Bone marrow (tissue), 2 donors: Measurements from ENCODE around the gene NSF.
"Not testable (repeated sequence)": the region's sequence is repeated elsewhere in the genome, so short reads cannot be mapped to it uniquely, and the experiment has no call there.

Source experiments
- DNase-seq, 2 donors: peaks; one replicate each; lab custom pipeline; 2025; lab: John Stamatoyannopoulos, UW

Gene NSF

DNA sequence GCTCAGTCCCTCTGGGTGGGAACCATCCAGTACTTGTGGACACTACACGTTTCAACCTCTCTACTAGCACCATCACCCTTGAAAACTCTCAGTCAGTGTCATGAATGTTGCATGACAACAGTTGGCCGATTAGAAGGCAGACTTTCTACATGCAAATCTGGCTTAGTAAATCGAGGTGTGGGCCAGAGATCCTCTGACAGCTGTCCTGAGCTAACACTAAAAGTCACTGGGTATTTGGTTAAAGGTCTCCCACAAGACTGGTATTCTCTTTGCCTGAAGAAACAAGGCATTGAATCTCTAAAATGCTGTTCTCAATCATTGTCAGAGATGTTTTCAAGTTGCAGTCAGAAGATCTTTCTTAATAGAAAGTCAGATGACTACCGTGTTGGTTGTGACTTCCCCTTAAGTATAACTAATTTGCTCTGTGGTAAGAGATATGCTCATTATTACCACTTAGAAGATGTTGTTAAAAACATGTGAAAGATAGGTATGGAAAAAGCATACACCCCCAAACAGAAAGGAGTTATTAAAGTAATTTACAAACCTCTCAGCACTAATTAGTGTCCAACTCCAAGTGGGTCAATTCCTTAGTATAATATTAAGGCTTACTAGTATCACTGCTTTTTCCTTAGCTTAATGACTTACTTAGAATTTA, 165.7 kb downstream of the NSF start:
- no peak for DNase-seq

DNA sequence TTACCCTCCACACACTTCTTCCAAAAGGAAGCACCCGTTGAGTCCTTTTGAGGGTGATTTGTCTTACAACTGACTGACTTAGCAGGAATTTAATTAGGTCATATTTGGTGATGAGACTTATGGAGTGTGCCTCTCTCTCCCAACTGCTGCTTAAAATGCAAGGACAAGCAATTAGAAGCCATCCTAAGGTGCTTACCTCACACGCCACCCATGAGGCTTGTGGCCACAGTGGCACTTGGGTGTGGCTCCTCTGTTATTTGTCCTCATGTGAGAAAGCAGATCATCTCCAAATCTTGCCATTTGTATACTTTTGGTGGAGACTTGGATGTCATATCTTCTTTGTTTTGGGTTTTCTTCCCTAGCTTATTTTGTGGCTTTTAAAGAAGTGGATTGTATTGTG, 166.4 kb downstream of the NSF start:
- DNase-seq = no peak

DNA sequence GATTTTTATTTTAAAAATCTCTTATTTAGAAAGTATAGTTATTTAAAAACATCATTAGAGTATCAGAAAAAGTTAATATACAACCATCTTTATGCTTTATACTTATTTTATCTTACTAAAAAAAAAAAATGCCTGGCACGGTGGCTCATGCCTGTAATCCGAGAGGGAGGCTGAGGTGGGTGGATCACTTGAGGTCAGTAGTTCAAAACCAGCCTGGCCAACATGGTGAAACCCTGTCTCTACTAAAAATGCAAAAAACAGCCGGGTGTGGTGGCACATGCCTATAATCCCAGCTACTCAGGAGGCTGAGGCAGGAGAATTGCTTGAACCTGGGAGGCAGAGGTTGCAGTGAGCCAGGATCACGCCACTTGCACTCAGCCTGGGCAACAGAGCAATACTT, 167.1 kb downstream of the NSF start:
- DNase-seq = not testable (repeated sequence)

DNA sequence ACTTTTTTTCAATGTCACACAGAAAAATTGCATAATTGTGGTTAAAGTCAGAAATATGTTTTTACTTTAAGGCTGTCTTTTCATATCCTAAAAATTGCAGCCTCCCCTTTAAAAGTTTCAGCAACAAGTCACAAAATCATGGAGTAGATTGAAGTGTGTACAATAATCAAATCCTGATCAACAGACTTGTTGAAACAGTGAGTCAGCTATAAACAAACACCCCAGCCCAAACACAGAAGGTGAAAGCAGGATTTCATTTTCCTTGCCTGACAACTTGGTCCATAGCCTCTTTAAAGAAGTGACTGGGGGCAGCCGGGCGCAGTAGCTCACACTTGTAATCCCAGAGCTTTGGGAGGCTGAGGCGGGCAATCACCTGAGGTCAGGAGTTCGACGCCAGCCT, 168.1 kb downstream of the NSF start:
- no peak for DNase-seq

DNA sequence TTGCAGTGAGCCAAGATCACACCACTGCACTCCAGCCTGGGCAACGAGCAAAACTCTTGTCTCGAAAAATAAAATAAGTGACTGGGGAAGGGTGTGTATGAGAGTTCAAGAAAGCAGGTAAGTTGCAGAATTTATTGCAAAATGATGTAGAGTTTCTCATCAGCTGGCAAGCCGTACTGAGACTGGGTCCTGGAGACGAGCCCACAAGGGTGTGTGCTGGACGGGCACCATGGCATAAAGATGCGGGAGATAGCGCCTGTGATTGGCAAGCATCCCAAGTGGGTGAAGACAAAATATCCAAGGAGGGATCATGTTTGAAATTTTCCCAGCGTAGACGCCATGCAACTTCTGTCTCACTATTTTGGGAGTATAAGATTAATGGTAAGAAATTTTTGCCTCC, 168.7 kb downstream of the NSF start:
- no peak for DNase-seq

DNA sequence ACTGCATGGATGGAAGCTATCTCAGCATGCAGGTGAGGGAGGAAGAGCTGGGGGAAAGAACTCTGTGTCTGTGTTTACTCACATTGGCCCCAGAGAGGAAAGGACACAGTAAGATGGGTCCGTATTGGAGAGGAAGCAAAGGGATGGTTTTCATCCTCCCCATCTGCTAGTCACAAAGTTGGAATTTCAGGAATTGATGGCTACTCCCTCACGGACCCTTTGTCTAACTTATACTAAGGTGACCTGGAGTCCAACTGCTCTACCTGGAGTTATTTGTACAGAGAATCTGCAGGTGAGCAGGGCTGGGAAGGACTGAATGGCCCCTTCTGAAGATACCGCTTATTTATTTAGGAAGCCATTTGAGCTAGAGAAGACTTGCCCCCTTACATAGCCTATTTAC, 172.9 kb downstream of the NSF start:
- no peak for DNase-seq

DNA sequence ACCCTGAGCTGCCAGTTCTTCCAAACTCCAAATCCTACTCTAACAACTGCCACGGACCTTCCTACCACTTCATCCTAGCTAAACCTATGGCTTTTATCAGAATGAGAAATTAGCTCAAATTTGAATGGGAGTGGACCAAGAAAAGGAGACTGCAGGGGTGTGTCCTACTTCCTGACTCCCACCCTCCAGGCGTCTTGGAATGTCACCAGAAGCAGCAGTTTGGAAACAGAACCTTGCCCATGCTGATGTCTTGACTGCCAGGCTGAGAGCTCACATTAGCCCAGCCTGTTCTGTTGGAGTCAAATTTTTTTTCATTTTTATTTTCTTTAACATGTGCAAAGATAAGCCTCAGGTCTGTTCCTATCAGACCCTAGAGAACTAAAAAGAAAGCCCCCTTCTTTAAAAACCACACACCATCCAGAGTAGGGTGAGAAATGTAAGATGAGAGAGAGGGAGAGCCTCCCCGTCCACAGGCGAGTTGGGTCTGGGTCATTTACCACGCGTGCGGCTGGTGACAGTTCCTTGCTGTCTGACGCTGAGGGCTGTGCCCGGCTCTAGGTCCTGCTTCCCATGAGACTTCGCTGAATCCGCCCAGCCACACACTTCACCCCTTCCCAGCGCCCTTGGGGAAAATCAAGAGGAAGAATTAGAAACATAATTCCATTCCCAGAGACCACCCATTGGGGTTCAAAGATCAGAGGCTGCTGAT, 173.7 kb downstream of the NSF start:
- no peak for DNase-seq

DNA sequence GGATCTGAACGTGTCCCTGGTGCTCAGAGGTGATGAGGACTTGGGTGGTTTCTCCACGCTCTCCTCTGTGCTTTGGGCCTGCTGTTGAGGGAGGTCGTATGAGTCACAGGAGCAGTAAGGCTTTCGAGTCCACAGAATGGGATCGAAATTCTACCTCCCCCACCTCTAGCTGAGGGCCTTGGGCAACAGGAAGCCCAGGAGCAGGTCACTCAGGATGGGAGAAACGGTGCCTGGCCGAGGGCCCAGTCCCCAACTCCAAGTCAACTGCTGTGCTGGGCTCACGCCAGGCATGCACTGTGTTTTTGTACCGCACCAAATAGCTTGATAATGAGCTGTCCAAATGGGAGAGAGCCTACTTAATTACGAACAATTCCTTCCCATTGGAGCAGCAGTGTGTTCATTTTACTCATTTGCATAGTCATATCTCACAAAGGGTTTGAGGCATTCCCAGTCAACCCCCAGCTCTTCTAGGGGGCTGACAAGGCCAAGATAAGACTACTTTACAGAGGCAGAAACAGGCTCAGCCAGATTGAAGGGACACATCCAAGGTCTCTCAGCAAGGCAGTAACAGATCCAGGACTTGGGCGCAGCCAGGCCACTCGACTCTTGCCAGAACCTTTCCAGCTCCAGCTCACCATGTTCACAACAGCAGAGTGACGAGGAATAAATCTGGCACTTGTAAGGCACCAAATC, 174.4 kb downstream of the NSF start:
- no peak for DNase-seq

DNA sequence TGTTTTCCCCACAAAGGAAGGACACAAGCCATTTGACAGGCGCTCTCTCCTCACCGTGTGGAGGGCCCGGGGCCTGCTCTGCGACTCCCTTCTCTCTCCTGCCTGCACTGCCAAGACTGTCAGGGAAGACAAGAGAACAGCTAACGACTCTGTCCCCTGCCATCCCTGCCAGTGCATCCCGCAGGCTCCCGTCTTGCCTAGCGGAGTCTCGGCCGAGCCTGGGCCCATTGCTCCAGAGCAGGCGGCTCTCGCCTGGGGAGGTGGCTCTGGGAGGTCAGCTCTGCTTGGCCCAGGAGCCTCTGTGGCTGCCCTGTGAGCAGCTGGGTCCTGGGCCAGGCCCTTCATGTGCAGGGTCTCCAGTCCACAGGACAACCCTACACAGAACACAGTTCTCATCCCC, 175.0 kb downstream of the NSF start:
- DNase-seq = no peak

DNA sequence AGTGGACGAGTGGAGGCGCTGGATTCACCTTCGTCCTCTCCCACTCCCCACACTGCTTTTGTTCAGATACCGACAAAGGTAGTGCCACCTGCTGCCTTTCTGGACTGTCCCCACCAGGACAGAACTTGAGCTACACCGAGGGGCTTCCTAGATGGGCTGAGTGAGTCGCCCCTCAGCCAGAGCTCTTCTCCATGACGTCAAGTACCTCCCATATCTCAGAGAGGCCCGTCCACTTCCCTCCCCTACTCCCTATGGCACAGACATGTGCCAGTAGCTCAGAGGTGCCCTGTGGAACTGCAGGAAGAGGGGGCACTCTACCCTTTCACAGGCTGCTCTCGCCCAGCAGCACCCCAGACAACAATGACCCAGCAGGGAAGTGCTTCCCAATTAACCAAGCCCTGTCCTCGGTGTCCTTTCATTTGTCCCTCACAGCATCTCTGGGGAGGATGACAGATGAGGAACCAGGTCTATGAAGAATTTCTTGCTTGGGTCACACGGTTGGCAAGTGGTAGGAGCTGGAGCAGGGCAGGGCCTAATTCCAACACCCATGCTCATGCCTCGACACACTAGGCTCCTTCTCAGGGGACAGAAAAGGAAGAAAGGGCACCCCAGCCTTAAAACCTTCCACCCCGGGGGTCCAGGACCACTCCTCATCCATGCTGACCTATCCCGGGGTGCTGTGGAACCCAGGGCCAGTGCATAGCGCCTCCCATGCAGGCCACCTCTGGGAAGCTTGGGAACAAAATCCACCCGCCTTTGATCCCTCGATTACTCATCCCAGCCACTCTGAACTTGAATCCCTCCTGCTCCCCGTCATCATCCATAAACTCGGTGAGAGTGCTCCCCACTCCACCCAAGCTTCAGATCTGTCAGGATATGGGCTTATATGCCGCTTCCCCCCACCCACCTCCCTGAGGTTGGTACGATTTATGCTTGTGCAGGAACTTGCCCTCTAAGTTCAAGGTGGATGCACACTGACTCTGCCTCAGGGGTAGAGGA, 176.3 kb downstream of the NSF start:
- no peak for DNase-seq

DNA sequence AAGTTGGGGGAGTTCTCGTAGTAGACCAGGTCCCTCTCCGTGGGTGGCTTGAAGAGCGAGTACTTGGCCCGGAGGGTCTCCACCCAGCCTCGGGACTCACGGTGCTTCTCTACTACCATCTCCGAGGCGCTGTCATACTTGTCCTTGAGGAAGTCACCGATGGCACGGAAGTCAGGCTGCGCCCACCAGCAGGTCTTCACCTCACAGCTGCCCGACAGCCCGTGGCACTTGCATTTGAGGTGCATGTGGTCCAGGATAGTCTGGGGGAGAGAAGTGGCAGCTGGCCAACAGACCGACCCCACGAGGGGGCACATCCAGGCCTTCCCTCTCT, 178.0 kb downstream of the NSF start:
- DNase-seq = no peak

DNA sequence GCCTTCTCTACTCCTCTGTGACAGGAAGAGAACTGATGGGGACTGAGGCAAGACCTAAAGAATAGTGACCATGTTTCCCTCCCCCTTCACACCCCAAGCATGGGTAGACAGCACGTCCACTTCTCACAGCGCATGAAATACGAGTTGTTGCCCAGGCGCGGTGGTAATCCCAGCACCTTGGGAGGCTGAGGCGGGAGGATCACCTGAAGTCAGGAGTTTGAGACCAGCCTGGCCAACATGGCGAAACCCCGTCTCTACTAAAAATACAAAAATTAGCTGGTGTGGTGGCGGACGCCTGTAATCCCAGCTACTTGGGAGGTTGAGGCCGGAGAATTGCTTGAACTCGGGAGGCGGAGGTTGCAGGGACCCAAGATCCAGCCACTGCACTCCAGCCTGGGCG, 178.4 kb downstream of the NSF start:
- not testable (repeated sequence) for DNase-seq

DNA sequence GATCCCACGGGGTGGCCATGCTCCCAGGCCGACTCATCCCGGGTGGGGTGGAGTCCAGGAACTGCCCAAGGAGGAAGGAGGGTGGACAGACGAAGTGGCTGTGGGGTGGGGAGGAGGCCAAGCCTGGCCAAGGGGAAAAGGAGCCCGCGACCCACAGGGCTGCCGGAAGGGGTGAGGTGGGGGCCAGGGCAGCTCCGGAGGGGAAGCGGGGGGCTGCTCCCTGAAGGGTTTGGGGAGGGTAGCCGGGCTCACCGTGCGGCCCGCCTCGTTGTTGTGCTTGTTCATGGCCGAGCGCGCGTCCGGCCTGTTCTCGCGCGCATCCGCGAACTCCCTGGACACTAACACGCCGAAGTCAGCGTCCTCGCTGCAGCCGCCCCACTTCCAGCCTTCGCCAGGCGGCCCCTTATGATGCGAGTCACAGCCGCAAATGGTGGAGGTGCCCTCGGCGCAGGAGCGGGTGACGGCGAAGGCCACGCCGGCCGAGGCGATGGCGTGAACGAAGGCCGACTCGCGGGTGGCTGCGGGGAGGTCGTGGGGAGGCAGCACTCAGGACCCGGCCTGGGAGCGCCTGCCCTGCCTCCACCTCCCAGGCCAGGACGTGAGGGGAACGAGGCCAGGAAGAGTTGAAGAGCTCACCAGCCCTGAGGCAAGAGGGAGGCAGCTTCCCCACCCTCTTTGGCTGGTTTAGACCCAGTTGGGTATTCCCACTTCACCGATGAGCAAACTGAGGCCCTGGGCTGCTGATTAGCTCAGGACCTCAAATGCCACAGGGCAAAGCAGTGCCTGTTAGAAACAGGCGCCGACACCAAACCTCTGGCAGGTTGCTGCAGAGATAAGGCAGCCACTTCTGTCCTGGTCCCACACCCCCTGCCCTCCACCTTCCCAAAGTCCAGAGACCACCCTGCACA, 179.3 kb downstream of the NSF start:
- DNase-seq = no peak

DNA sequence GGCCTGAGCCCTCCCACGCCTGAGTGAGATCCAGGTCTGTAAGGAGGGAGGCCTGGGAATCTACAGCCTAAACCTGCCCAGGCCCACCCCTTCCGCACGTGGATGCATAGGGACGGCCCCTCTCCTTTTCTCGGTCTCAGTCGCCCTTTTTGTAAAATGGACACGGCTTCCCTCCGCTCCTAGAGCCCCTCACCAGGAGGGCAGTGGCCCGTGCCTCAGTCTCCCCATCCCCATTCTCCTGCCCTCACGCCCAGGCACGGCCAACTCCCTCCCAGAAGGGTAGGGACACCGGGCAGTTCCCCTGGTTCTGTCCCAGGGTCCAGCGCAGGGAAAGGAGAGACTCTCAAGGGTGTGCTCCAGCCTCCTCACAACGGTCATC, 180.0 kb downstream of the NSF start:
- DNase-seq = no peak

DNA sequence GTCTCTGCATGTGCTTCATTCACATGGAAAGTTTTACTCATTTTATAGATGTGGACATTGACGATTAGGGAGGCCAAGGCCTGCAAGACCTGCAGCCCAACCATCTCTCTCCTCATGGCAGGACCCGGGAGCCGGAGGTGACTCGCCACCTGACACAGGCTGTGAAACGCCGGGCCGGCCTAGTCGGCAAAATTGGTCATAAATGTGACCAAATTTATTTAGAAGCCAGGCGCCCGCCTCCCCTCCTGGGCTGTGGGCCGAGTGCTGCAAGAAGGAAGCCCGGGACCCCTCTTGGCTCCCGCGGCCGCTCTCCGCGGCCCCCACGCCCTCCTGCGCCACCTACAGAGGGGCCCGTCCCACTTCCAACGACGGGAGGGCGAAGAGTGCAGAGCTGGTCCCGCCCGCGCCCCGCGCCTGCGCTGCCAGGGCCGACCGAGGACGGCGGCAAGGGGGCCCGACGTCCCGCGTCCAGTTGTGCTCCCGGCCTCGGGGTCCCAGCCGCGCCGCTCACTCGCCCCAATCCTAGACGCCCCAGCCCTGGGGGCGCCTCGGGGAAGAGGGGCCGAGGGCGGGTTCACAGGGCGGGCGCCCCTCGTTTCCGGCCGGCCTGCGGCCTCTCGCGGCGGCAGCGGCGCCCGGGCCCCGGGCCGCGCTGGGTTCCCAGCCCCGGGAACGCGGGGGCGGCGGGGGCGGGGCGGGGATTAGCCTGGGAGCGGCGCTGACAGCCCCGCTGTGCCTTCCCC, 180.5 kb downstream of the NSF start:
- no peak for DNase-seq

DNA sequence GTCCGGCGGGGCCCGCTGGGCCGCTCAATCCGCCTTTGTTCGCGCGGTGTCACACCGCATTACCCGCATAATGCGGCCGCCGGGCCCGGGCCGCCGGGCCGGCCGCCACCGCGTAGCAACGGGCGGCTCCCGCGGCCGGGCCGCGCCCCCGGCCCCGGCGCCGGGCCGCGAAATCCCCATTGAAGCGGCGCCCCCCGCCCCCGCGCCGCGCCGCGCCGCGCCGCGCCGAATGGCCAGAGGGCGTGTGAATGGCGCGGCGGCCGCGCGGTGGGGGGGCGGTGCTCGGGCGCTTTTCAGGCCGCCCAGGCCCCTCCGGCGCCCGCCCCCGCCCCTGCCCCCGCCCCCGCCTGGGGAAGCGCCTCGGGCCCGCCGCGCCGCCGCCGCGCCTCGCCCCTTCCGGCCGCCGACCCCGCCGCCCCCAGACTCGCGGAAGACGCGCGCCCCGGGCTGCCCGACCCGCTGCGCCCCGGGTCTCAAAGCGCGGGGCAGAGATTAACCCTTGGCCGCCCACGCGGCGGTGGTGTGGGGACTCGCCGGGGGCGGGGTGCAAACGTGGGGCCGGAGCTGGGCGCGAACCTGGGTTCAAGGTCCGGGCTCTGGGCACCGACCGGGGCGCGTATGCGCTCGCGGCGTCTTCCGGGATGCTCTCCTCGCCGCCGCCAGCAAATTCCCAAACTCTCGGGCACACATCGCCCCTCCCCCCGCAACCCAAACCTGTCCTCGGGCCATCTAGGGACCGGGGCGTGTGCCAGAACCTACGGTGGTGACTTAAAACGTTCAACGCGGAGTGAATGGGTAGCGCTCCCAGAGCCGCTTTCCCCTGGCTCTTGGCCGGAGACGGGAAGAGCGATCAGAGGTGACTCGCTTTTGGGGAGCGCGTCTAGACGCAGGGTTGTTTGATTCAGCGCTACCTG, 181.3 kb downstream of the NSF start:
- no peak for DNase-seq

DNA sequence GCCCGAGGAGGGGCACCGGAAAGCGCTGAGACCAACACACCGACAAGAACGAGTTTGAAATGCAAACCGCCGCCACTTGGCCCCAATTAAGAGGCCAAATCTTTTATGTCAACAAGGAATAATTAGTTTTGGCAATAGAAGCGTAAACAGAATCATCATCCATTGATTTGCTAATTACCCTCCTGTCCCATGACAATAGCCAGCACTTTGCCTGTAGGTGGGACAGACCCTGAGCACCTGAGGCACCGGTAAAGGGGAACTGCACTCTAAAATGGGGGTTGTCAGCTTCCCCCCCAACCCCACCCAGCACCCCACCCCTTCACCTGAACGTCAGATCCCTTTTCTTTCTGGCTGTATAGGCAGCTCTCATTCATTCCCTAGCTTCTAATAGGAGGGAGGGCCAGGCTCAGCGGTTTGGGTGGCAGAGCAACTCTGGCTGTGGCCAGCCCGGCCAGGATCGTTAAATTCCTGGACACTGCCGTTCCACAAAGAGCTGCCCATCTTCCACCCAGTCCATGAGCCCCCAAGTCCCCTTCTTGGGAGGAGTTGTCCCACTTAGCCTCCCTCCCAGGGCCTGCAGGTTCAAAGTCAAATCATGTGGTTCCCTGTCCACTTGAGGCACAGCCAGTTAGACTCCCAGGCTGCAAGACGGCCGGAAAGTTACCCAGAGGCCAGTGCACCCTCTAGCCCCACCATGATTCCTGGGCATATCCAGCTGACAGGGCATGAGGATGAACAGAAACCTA, 182.2 kb downstream of the NSF start:
- no peak for DNase-seq

DNA sequence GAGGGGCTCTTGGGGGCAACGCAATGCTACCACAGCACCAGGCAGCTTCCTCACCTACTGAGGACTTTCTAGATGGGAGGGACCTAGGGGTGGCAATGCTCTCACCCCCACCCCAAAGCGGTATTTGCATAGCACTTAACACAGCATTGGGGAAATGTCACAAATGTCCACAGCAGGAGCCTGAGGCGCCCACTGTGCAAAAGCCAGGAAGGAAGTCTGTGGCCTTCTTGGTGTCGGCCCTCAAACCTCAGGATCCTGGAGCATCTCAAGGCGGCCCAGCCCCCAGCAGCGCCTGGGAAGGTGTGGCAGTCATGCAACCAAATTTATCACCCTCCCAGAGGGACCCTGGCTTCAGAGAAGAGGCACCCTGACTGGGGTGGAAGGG, 182.7 kb downstream of the NSF start:
- no peak for DNase-seq

DNA sequence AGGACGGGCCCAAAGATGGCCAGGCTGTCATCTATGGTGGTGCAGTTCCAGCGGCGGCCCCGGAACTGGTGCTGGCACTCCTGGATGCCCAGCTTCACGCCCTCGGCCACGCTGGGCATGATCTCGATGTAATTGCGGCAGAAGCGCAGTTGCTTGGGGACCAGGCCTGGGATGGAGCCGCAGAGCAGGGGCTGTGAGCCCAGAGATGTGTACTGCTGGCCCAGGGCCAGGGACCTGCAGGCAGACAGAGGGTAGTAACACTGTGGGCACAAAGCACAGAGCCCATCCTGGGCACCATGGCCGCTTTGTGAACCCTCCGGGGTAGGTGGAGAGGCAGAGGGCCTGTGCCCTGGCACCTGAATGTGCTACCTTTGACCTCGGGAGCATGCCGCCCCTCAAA, 183.2 kb downstream of the NSF start:
- DNase-seq = no peak
